Activated CD8-positive, alpha-beta memory T cell treated with anti-CD3 and anti-CD28 coated beads, Interleukin-2, amount 50 U/mL, for 24 hours (primary cell): ENCODE measurements around the gene RHBDL3.
"Not testable (repeated sequence)": the region's sequence is repeated elsewhere in the genome, so short reads cannot be mapped to it uniquely, and the experiment has no call there.

Experiments
- DNase-seq: peaks from one replicate; pipeline ENCODE4 v3.0.0-alpha.2; 2020; ENCODE audit errors: extremely low read depth

The RHBDL3 gene, protein sequence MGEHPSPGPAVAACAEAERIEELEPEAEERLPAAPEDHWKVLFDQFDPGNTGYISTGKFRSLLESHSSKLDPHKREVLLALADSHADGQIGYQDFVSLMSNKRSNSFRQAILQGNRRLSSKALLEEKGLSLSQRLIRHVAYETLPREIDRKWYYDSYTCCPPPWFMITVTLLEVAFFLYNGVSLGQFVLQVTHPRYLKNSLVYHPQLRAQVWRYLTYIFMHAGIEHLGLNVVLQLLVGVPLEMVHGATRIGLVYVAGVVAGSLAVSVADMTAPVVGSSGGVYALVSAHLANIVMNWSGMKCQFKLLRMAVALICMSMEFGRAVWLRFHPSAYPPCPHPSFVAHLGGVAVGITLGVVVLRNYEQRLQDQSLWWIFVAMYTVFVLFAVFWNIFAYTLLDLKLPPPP

GRCh38 chr17:32265192-32265923 is at the start of gene RHBDL3:
Gene RHBDL3, plus strand, starts transcription at chr17:32265832. Its CDS starts 358 bp downstream, at chr17:32266190.
- no peak for DNase-seq

DNA sequence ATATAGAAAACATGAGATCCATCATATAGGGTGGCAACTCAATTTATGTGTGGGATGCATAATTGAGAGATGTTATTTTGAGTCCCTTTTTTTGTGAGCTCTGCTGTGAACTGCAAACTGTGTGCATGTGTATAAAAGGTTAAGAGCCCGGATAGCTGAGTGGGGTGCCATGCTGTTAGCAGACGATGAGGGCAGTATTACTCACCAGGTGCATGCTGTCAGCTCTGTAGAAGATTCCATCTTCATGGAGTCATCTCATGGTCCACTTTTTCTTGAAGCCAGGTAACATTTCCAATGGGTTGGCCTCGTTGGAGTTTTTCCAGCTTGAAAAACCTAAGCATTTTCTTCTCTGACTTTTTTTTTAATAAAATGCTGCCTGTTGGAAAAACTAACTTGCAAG is 43.0 kb upstream of the RHBDL3 start:
- DNase-seq: no peak

DNA sequence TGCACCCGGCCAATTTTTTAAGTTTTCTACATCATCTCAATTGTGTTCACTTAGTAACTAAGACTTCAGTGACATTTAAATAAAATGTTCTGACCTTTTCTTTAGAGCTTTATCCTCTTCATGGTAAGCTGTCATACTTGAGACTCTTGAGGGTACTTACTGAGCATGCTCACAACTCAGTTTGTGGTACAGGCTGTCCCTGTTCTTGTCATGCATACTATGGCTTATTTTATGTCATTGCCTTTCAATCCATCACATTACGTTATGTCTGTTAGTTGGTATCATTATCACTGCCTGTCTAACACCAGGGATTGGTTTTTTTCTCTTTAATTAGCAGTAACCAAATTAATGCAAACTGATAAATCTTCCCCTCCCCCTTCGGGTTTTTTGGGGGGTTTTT is 41.9 kb upstream of the RHBDL3 start:
- DNase-seq: no peak

GRCh38 chr17:32226886-32227285 is 38.7 kb upstream of the RHBDL3 start:
- DNase-seq: no peak

- DNase-seq: no peak
Observed at GRCh38 chr17:32227910-32228309, 37.7 kb upstream of the RHBDL3 start.

GRCh38 chr17:32235588-32235987 is 30.0 kb upstream of the RHBDL3 start:
- DNase-seq: no peak

GRCh38 chr17:32239456-32239855 is 26.2 kb upstream of the RHBDL3 start:
- DNase-seq: no peak

DNA sequence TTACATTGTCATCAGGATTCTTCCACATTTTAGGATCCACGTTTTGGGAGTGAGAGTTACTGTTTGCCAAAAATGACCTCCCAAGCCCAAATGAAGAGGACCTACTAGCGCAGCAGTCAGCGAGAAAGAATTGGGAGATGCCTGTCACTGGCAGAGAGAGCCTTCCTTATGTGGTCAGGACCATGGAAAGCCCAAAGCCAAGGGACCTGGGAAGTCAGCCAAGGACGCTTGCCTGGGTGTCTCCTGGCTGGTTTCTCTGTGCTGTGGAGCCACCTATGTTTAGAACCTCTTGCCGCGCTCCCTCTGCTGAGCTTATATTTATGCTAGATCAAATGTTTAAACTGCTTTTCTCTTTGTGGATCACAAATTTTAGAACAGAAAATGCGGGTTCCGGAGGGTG is 24.9 kb upstream of the RHBDL3 start:
- no peak for DNase-seq

DNA sequence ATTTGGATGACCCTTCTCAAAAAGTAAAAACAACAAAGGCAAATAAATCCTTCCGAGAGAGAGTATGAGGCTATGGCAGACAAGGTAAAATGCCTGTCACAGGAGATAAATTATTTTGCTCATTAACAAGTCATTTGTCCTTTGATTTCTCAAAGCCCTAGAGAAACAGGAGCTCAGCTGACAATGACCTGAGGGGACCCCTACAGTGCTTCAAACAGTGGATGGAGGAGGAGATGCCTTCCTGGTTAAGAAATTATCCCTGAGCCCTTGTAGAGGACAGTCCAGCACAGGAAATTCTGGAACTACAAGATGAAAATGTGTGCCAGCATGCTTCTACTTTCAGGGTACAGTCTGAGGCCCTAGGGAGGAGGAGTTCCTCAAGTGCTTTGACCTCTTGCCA is 24.0 kb upstream of the RHBDL3 start:
- no peak for DNase-seq

DNA sequence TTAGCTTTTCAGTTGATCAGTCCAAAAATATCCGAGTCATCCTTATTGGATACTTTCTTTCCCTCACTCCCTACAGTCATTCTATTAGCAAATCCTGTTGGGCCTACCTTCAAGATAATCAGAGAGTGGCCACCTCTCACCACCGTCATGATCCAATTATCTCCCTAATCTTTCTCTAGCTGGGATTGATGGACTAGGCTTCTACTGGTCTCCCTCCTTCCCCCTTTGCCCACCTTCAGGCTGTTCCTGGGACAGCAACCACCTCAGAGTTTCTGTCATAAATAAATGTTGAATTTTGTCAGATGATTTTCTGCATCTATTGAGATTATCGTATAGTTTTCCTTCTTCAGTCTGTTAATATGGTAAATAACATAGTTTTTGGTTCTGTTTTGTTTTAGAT is 16.2 kb upstream of the RHBDL3 start:
- DNase-seq: no peak

- peak; percentile 28 for DNase-seq
Observed at GRCh38 chr17:32253117-32253611, 12.5 kb upstream of the RHBDL3 start.

GRCh38 chr17:32256012-32256700 is 9.5 kb upstream of the RHBDL3 start:
- no peak for DNase-seq

DNA sequence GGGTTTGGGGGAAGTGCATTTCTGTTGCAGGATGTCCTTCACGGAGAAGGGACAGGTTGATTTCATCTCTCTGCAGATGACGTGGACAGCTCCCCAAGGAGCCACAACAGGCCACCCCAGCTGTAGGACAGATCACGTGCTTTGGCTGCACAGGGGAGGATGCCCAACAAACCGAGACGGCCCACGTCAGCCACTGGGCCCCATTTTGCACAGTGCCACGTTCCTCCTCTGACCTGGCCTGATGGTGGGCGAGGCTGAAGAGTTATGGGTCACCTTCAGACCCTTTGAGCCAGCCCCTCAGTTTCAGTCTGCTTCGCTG is 9.0 kb upstream of the RHBDL3 start:
- DNase-seq: no peak

- no peak for DNase-seq
Observed at GRCh38 chr17:32258383-32259140, 7.1 kb upstream of the RHBDL3 start.

- DNase-seq: no peak
Observed at GRCh38 chr17:32259586-32259985, 6.0 kb upstream of the RHBDL3 start.

GRCh38 chr17:32261417-32261736 is 4.3 kb upstream of the RHBDL3 start:
- DNase-seq: no peak

DNA sequence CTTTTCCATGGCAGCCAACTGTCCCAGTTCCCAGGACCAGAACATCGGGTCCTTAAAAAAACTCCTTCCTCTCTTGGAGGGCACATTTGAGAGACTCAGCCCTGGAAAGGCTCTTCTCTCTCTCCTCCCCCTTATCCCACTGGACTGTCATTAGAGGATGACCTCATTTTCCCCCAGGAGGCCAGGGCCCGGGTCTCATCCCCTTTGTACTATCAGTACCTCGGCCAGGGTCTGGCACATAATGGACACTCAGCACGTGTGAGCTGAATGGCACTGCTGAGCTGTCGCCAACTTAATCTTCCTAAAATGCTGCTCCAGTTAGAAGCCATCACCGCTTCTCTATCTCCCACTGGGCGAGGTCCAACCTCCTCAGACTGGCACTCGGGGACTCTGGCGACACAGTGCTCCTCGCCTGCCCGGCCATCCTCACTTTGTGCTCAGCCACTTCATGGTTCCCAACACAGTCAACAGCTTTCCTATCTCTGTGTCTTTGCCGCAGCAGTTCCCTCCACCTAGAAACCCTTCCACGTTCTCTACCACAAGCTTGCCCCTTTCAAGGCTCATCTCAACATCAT is 3.6 kb upstream of the RHBDL3 start:
- no peak for DNase-seq

DNA sequence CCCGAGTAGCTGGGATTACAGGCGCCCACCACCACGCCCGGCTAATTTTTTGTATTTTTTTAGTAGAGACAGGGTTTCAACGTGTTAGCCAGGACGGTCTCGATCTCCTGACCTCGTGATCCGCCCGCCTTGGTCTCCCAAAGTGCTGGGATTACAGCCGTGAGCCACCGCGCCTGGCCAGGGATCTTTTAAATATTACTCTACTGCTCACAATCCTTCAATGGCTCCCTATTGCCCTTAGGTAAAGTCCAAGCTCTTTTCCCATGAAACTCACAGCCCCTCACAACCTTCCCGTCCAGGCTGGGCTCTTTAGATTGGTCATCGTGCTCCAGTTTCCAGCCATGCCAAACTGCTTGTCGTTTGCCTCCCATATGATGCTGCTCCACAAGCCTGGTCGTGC is 2.1 kb upstream of the RHBDL3 start:
- DNase-seq: not testable (repeated sequence)

GRCh38 chr17:32264140-32264799 is 1.4 kb upstream of the RHBDL3 start:
- DNase-seq: no peak

DNA sequence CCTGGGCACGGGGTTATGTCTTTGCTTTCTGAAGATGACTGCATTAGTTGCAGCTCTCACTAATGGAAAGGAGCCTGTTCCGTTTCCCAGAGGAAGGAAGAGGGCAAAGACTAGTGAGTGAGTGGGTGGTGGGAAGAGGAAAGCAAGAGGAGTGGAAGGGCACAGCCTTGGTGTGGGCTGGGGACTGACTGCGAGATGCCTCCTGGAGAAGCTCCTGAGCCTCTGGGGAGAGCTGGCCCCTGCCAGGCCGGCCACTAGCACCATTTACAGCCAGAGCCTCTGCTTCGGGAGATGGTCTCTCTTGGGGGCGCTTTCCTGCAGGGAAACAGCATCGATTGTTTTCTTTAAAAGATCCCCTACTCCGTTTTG is 825 bp upstream of the RHBDL3 start:
- no peak for DNase-seq

DNA sequence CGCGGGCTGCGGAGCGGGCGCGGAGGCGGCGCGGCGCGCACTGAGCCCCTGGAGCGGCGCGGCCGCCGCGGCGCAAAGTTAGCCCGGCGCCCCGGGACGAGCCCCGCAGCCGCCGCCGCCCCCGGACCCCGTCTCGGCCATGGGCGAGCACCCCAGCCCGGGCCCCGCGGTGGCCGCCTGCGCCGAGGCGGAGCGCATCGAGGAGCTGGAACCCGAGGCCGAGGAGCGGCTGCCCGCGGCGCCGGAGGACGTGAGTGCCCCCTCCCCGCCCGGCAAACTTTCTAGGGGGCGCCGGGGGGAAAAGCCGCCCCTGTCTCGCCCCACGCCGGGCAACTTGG is 388 bp downstream of the RHBDL3 start:
- no peak for DNase-seq
